ENCODE results near the gene HSPA12B.

The HSPA12B gene

DNA sequence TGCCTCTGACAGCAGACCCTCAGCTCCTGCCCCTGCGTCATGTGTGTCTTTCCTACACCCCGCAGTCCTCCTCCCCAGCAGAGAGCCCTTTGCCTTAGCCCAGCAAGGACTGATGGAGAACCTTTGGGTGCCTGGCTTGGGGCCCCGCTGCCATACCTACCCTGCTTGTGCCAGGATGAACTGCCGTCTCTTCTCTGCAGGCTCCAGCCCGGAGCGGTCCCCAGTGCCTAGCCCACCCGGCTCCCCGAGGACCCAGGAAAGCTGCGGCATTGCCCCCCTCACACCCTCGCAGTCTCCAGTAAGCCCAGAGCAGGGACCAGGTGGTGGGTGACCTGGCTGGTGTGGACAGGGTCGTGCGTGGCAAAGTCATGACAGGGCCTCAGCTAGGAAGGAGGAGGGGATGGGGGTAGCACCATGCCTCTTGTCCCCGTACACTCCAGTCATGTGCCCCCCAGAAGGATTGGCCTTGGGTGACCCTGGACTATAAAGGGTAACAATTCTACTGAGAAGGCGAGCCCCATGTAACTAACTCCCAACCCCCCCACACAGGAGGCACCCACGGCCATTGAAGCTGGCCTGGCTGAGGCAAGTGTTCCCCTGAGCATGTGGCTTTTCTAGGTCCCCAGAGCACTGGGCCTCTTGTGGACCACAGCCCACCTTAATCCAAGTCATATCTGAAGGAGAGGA, 8.3 kb downstream of the HSPA12B start:
- no peaks in the 10 kb centered on the region for H3K4me1 ChIP-seq (ENCODE audit: insufficient read depth, poor library complexity, severe bottlenecking)
- no peak overlapping the region for H3K4me3 ChIP-seq (ENCODE audit: severe bottlenecking)
- H3K36me3 ChIP-seq (ENCODE audit: low read depth) = no peaks in the 10 kb centered on the region
- ATAC-seq (ENCODE audit: low read depth) (no peak), DNase-seq (ENCODE audit: low spot score) (no peak)
- H3K27me3 ChIP-seq (ENCODE audit: insufficient read depth, poor library complexity, severe bottlenecking) = no peaks in the 10 kb centered on the region
- TF ChIP-seq, protein P1, sequence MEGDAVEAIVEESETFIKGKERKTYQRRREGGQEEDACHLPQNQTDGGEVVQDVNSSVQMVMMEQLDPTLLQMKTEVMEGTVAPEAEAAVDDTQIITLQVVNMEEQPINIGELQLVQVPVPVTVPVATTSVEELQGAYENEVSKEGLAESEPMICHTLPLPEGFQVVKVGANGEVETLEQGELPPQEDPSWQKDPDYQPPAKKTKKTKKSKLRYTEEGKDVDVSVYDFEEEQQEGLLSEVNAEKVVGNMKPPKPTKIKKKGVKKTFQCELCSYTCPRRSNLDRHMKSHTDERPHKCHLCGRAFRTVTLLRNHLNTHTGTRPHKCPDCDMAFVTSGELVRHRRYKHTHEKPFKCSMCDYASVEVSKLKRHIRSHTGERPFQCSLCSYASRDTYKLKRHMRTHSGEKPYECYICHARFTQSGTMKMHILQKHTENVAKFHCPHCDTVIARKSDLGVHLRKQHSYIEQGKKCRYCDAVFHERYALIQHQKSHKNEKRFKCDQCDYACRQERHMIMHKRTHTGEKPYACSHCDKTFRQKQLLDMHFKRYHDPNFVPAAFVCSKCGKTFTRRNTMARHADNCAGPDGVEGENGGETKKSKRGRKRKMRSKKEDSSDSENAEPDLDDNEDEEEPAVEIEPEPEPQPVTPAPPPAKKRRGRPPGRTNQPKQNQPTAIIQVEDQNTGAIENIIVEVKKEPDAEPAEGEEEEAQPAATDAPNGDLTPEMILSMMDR (IDR thresholded peaks at IDR 0.05; ENCODE audit: poor library complexity, severe bottlenecking) = no peak
- no peak overlapping the region for H3K27ac ChIP-seq (ENCODE audit: poor library complexity, severe bottlenecking)
- H3K9me3 ChIP-seq (ENCODE audit: severe bottlenecking) = no peaks in the 10 kb centered on the region

- Histone ChIP-seq H3K9me3 (ENCODE audit: severe bottlenecking) (no peaks in the 10 kb centered on the region), H3K27me3 (ENCODE audit: insufficient read depth, poor library complexity, severe bottlenecking) (no peaks in the 10 kb centered on the region), H3K36me3 (ENCODE audit: low read depth) (no peaks in the 10 kb centered on the region), H3K4me3 (ENCODE audit: severe bottlenecking) (no peak overlapping the region), H3K4me1 (ENCODE audit: insufficient read depth, poor library complexity, severe bottlenecking) (no peaks in the 10 kb centered on the region), H3K27ac (ENCODE audit: poor library complexity, severe bottlenecking) (no peak overlapping the region)
- TF ChIP-seq, protein P1 (IDR thresholded peaks at IDR 0.05; ENCODE audit: poor library complexity, severe bottlenecking) = no peak
- ATAC-seq (ENCODE audit: low read depth) = no peak
- DNase-seq (ENCODE audit: low spot score) = peak; percentile 56
Measured at GRCh38 chr20:3741836-3742458, 9.5 kb downstream of the HSPA12B start.

- no peak overlapping the region for H3K27ac ChIP-seq (ENCODE audit: poor library complexity, severe bottlenecking)
- no peak for ATAC-seq (ENCODE audit: low read depth)
Measured at GRCh38 chr20:3743251-3743650, 10.8 kb downstream of the HSPA12B start.

DNA sequence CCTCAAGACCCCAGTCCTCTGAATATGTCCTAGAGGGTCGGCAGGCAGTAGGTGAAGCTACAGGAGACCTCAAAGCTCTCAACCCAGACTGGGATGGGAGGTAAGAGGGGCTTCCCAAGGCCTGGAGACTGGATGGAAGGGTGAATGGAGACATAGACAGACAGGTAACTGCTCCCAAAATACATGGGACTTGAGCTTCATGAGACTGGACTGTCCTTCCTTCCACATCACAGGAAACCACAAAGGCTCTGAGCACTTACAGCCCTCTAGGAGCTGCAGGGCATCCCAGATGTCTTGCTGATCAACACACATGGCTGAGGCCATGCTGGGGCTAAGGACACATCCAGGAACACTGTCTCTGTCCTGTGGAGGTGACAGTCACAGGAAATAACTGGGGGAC, 11.6 kb downstream of the HSPA12B start:
- Histone ChIP-seq H3K4me1 (ENCODE audit: insufficient read depth, poor library complexity, severe bottlenecking) (no peaks in the 10 kb centered on the region), H3K27ac (ENCODE audit: poor library complexity, severe bottlenecking) (no peak overlapping the region), H3K27me3 (ENCODE audit: insufficient read depth, poor library complexity, severe bottlenecking) (no peaks in the 10 kb centered on the region), H3K9me3 (ENCODE audit: severe bottlenecking) (no peaks in the 10 kb centered on the region), H3K4me3 (ENCODE audit: severe bottlenecking) (no peak overlapping the region), H3K36me3 (ENCODE audit: low read depth) (no peaks in the 10 kb centered on the region)
- ATAC-seq (ENCODE audit: low read depth) (no peak), DNase-seq (ENCODE audit: low spot score) (no peak)
- TF ChIP-seq, protein P1 (IDR thresholded peaks at IDR 0.05; ENCODE audit: poor library complexity, severe bottlenecking) = no peak

More at GRCh38 chr20:3743251-3743650, 10.8 kb downstream of the HSPA12B start:
- H3K4me1 ChIP-seq (ENCODE audit: insufficient read depth, poor library complexity, severe bottlenecking) = no peaks in the 10 kb centered on the region
- H3K9me3 ChIP-seq (ENCODE audit: severe bottlenecking) = no peaks in the 10 kb centered on the region
- H3K4me3 ChIP-seq (ENCODE audit: severe bottlenecking) = no peak overlapping the region
- DNase-seq (ENCODE audit: low spot score) = no peak
- TF ChIP-seq, protein P1 (IDR thresholded peaks at IDR 0.05; ENCODE audit: poor library complexity, severe bottlenecking) = no peak
- H3K27me3 ChIP-seq (ENCODE audit: insufficient read depth, poor library complexity, severe bottlenecking) = no peaks in the 10 kb centered on the region
- H3K36me3 ChIP-seq (ENCODE audit: low read depth) = no peaks in the 10 kb centered on the region

Data from RWPE2 (cell line).